ENCODE measurements around the gene TXNDC11.

TXNDC11 gene

GRCh38 chr16:11666103-11667055 is 76.3 kb downstream of the TXNDC11 start:
- Histone ChIP-seq H3K27me3 (ENCODE audit: control insufficient read depth in 5 of 5, insufficient read depth in 4 of 5, low read length in 5 of 5) (no peaks in the 10 kb centered on the region), H3K36me3 (ENCODE audit: control insufficient read depth in 5 of 5, insufficient read depth in 5 of 5, low read length in 5 of 5) (peaks cover 0 to 3% (median 0%) of the 10 kb centered on the region in 5 donors), H3K4me1 (ENCODE audit: control insufficient read depth in 5 of 5, insufficient read depth in 5 of 5, low read length in 5 of 5) (peaks cover 11 to 50% (median 42%) of the 10 kb centered on the region in 5 donors), H3K9me3 (ENCODE audit: control insufficient read depth in 5 of 5, low read length in 5 of 5) (no peaks in the 10 kb centered on the region), H3K27ac (ENCODE audit: low read depth, low read length) (no peak overlapping the region), H3K9ac (ENCODE audit: low read length in 5 of 5) (no peak overlapping the region), H3K4me3 (ENCODE audit: low read depth in 1 of 5, low read length in 5 of 5) (no peak overlapping the region)

- Histone ChIP-seq H3K4me3 (ENCODE audit: low read depth in 1 of 5, low read length in 5 of 5) (no peak overlapping the region), H3K9me3 (ENCODE audit: control insufficient read depth in 5 of 5, low read length in 5 of 5) (no peaks in the 10 kb centered on the region), H3K36me3 (ENCODE audit: control insufficient read depth in 5 of 5, insufficient read depth in 5 of 5, low read length in 5 of 5) (no peaks in the 10 kb centered on the region), H3K27ac (ENCODE audit: low read depth, low read length) (no peak overlapping the region), H3K27me3 (ENCODE audit: control insufficient read depth in 5 of 5, insufficient read depth in 4 of 5, low read length in 5 of 5) (no peaks in the 10 kb centered on the region), H3K4me1 (ENCODE audit: control insufficient read depth in 5 of 5, insufficient read depth in 5 of 5, low read length in 5 of 5) (peaks cover 6 to 38% (median 31%) of the 10 kb centered on the region in 5 donors), H3K9ac (ENCODE audit: low read length in 5 of 5) (no peak overlapping the region)
Measured at GRCh38 chr16:11665071-11665491, 77.6 kb downstream of the TXNDC11 start.

- no peaks in the 10 kb centered on the region for H3K27me3 ChIP-seq (ENCODE audit: control insufficient read depth in 5 of 5, insufficient read depth in 4 of 5, low read length in 5 of 5)
- no peak overlapping the region for H3K27ac ChIP-seq (ENCODE audit: low read depth, low read length)
- H3K9ac ChIP-seq (ENCODE audit: low read length in 5 of 5) = no peak overlapping the region
- H3K36me3 ChIP-seq (ENCODE audit: control insufficient read depth in 5 of 5, insufficient read depth in 5 of 5, low read length in 5 of 5) = no peaks in the 10 kb centered on the region
- peaks cover 4 to 39% (median 30%) of the 10 kb centered on the region in 5 donors for H3K4me1 ChIP-seq (ENCODE audit: control insufficient read depth in 5 of 5, insufficient read depth in 5 of 5, low read length in 5 of 5)
- no peak overlapping the region for H3K4me3 ChIP-seq (ENCODE audit: low read depth in 1 of 5, low read length in 5 of 5)
- H3K9me3 ChIP-seq (ENCODE audit: control insufficient read depth in 5 of 5, low read length in 5 of 5) = no peaks in the 10 kb centered on the region
Measured at GRCh38 chr16:11662582-11662981, 80.1 kb downstream of the TXNDC11 start.

GRCh38 chr16:11660565-11660964 is 82.1 kb downstream of the TXNDC11 start:
- Histone ChIP-seq H3K9ac (ENCODE audit: low read length in 5 of 5) (no peak overlapping the region), H3K36me3 (ENCODE audit: control insufficient read depth in 5 of 5, insufficient read depth in 5 of 5, low read length in 5 of 5) (no peaks in the 10 kb centered on the region)

GRCh38 chr16:11658896-11659708 is 83.6 kb downstream of the TXNDC11 start:
- Histone ChIP-seq H3K4me1 (ENCODE audit: control insufficient read depth in 5 of 5, insufficient read depth in 5 of 5, low read length in 5 of 5) (peaks cover 4 to 25% (median 16%) of the 10 kb centered on the region in 5 donors), H3K9ac (ENCODE audit: low read length in 5 of 5) (peak overlapping the region in 1 of 5 donors; percentile 41), H3K27ac (ENCODE audit: low read depth, low read length) (peak overlapping the region; percentile 65), H3K36me3 (ENCODE audit: control insufficient read depth in 5 of 5, insufficient read depth in 5 of 5, low read length in 5 of 5) (no peaks in the 10 kb centered on the region), H3K27me3 (ENCODE audit: control insufficient read depth in 5 of 5, insufficient read depth in 4 of 5, low read length in 5 of 5) (no peaks in the 10 kb centered on the region), H3K9me3 (ENCODE audit: control insufficient read depth in 5 of 5, low read length in 5 of 5) (no peaks in the 10 kb centered on the region), H3K4me3 (ENCODE audit: low read depth in 1 of 5, low read length in 5 of 5) (no peak overlapping the region)

More at GRCh38 chr16:11660565-11660964, 82.1 kb downstream of the TXNDC11 start:
- no peaks in the 10 kb centered on the region for H3K27me3 ChIP-seq (ENCODE audit: control insufficient read depth in 5 of 5, insufficient read depth in 4 of 5, low read length in 5 of 5)
- no peak overlapping the region for H3K27ac ChIP-seq (ENCODE audit: low read depth, low read length)
- no peak overlapping the region for H3K4me3 ChIP-seq (ENCODE audit: low read depth in 1 of 5, low read length in 5 of 5)
- H3K9me3 ChIP-seq (ENCODE audit: control insufficient read depth in 5 of 5, low read length in 5 of 5) = no peaks in the 10 kb centered on the region
- H3K4me1 ChIP-seq (ENCODE audit: control insufficient read depth in 5 of 5, insufficient read depth in 5 of 5, low read length in 5 of 5) = peaks cover 4 to 30% (median 29%) of the 10 kb centered on the region in 5 donors

GRCh38 chr16:11657556-11657955 is 85.1 kb downstream of the TXNDC11 start:
- peaks cover 4 to 18% (median 16%) of the 10 kb centered on the region in 5 donors for H3K4me1 ChIP-seq (ENCODE audit: control insufficient read depth in 5 of 5, insufficient read depth in 5 of 5, low read length in 5 of 5)
- H3K9me3 ChIP-seq (ENCODE audit: control insufficient read depth in 5 of 5, low read length in 5 of 5) = no peaks in the 10 kb centered on the region
- no peak overlapping the region for H3K4me3 ChIP-seq (ENCODE audit: low read depth in 1 of 5, low read length in 5 of 5)
- no peak overlapping the region for H3K27ac ChIP-seq (ENCODE audit: low read depth, low read length)
- no peak overlapping the region for H3K9ac ChIP-seq (ENCODE audit: low read length in 5 of 5)
- H3K36me3 ChIP-seq (ENCODE audit: control insufficient read depth in 5 of 5, insufficient read depth in 5 of 5, low read length in 5 of 5) = no peaks in the 10 kb centered on the region
- H3K27me3 ChIP-seq (ENCODE audit: control insufficient read depth in 5 of 5, insufficient read depth in 4 of 5, low read length in 5 of 5) = no peaks in the 10 kb centered on the region

GRCh38 chr16:11655655-11656054 is 87.0 kb downstream of the TXNDC11 start:
- H3K27me3 ChIP-seq (ENCODE audit: control insufficient read depth in 5 of 5, insufficient read depth in 4 of 5, low read length in 5 of 5) = no peaks in the 10 kb centered on the region
- H3K36me3 ChIP-seq (ENCODE audit: control insufficient read depth in 5 of 5, insufficient read depth in 5 of 5, low read length in 5 of 5) = no peaks in the 10 kb centered on the region
- peaks cover 4 to 18% (median 16%) of the 10 kb centered on the region in 5 donors for H3K4me1 ChIP-seq (ENCODE audit: control insufficient read depth in 5 of 5, insufficient read depth in 5 of 5, low read length in 5 of 5)
- no peak overlapping the region for H3K4me3 ChIP-seq (ENCODE audit: low read depth in 1 of 5, low read length in 5 of 5)
- H3K9ac ChIP-seq (ENCODE audit: low read length in 5 of 5) = no peak overlapping the region
- no peak overlapping the region for H3K27ac ChIP-seq (ENCODE audit: low read depth, low read length)
- H3K9me3 ChIP-seq (ENCODE audit: control insufficient read depth in 5 of 5, low read length in 5 of 5) = no peaks in the 10 kb centered on the region

- no peaks in the 10 kb centered on the region for H3K36me3 ChIP-seq (ENCODE audit: control insufficient read depth in 5 of 5, insufficient read depth in 5 of 5, low read length in 5 of 5)
- H3K9ac ChIP-seq (ENCODE audit: low read length in 5 of 5) = no peak overlapping the region
- H3K4me3 ChIP-seq (ENCODE audit: low read depth in 1 of 5, low read length in 5 of 5) = no peak overlapping the region
- H3K4me1 ChIP-seq (ENCODE audit: control insufficient read depth in 5 of 5, insufficient read depth in 5 of 5, low read length in 5 of 5) = no peaks in the 10 kb centered on the region
- no peak overlapping the region for H3K27ac ChIP-seq (ENCODE audit: low read depth, low read length)
- no peaks in the 10 kb centered on the region for H3K9me3 ChIP-seq (ENCODE audit: control insufficient read depth in 5 of 5, low read length in 5 of 5)
- H3K27me3 ChIP-seq (ENCODE audit: control insufficient read depth in 5 of 5, insufficient read depth in 4 of 5, low read length in 5 of 5) = no peaks in the 10 kb centered on the region
Measured at GRCh38 chr16:11651796-11652195, 90.9 kb downstream of the TXNDC11 start.

GRCh38 chr16:11650641-11651591 is 91.7 kb downstream of the TXNDC11 start:
- Histone ChIP-seq H3K4me1 (ENCODE audit: control insufficient read depth in 5 of 5, insufficient read depth in 5 of 5, low read length in 5 of 5) (no peaks in the 10 kb centered on the region), H3K9me3 (ENCODE audit: control insufficient read depth in 5 of 5, low read length in 5 of 5) (no peaks in the 10 kb centered on the region), H3K9ac (ENCODE audit: low read length in 5 of 5) (no peak overlapping the region), H3K27me3 (ENCODE audit: control insufficient read depth in 5 of 5, insufficient read depth in 4 of 5, low read length in 5 of 5) (no peaks in the 10 kb centered on the region), H3K27ac (ENCODE audit: low read depth, low read length) (no peak overlapping the region), H3K4me3 (ENCODE audit: low read depth in 1 of 5, low read length in 5 of 5) (no peak overlapping the region), H3K36me3 (ENCODE audit: control insufficient read depth in 5 of 5, insufficient read depth in 5 of 5, low read length in 5 of 5) (no peaks in the 10 kb centered on the region)
